Heart left ventricle (tissue), 16 donors: Measurements from ENCODE around the gene GDF2. TPM values are rescaled to one million over a fixed set of nuclear protein-coding genes. Genes with fewer than 3 reads are reported as not detected.

Experiments used
- ATAC-seq, 4 donors: fragments of 200-7000 bp; cut with Tn5 transposase; one replicate each; pipeline ENCODE4 v1.9.1; 2020 to 2022; ENCODE audit warnings: moderate library complexity in 4 of 4, mild to moderate bottlenecking in 3 of 4, moderate number of reproducible peaks in 1 of 4
- DNase-seq, 5 donors: peaks; one replicate each; pipeline ENCODE4 v3.0.0-alpha.2; 2020
- H3K27ac ChIP-seq, 12 donors: fragments of 200-600 bp; sonication (generic) in 4 of 12; one replicate each; pipeline versions ENCODE4 v1.5.0 to v1.8.0; 2016 to 2022; ENCODE audit warnings: mild to moderate bottlenecking in 2 of 12
- H3K27me3 ChIP-seq, 9 donors: fragments of 200-600 bp; sonication (generic) in 2 of 9; one replicate each; pipeline versions ENCODE4 v1.5.1 to v1.8.0; 2016 to 2022; ENCODE audit warnings: mild to moderate bottlenecking in 3 of 9
- H3K36me3 ChIP-seq, 9 donors: fragments of 200-600 bp; sonication (generic) in 2 of 9; one replicate each; pipeline versions ENCODE4 v1.5.0 to v1.8.0; 2018 to 2022; ENCODE audit warnings: mild to moderate bottlenecking in 2 of 9
- H3K4me1 ChIP-seq, 12 donors: fragments of 200-600 bp; sonication (generic) in 4 of 12; one replicate each; pipeline versions ENCODE4 v1.5.0 to v1.8.0; 2016 to 2022; ENCODE audit warnings: mild to moderate bottlenecking in 3 of 12
- H3K4me3 ChIP-seq, 12 donors: fragments of 200-600 bp; sonication (generic) in 4 of 12; one replicate each; pipeline versions ENCODE4 v1.5.0 to v1.8.0; 2017 to 2022; ENCODE audit warnings: mild to moderate bottlenecking in 9 of 12, moderate library complexity in 4 of 12
- H3K9me3 ChIP-seq, 12 donors: fragments of 200-600 bp; sonication (generic) in 4 of 12; one replicate each; pipeline versions ENCODE4 v1.5.0 to v1.8.0; 2016 to 2022; ENCODE audit warnings: mild to moderate bottlenecking in 1 of 12
- POLR2A ChIP-seq, 2 donors: fragments of 450-650 bp; IDR thresholded peaks; one replicate each; pipeline ENCODE4 v1.6.1; 2017; ENCODE audit warnings: antibody characterized with exemption in 2 of 2, mild to moderate bottlenecking in 2 of 2, moderate library complexity in 2 of 2
- WGBS, 4 donors: extraction: QIAGEN DNeasy Blood & Tissue Kit in 2 of 4; methylation state at CpG; one replicate each; pipeline versions ENCODE4 v1.1.5 to v1.1.7; 2013 to 2018; 5-methylcytosine and 5-hydroxymethylcytosine counted together
- intact Hi-C, 10 donors: fragments of 100-400 bp; cut with DNase I; formaldehyde crosslinking; loops; one replicate each; pipeline versions ENCODE4 v1.11.1 to v1.14.2; 2022
- polyA plus RNA-seq, 2 donors: library from polyadenylated mRNA; stranded (reverse); fragments of 200-250 nt; gene quantifications; one replicate each; pipeline ENCODE4 v1.2.3, GENCODE V29; 2013
- total RNA-seq, 9 donors: library from RNA; depleted of rRNA in 2 of 9; stranded (reverse); fragments of >200 nt in 2 of 9; fragmentation: NEBNext Ultra II Directional in 3 of 9; extraction: Animal tissue kit (Norgen Biotek cat#: 25700) in 3 of 9; gene quantifications; one replicate each; pipeline versions ENCODE4 v1.1.0 to v1.2.4, GENCODE V29; 2016 to 2023
- TF ChIP-seq, protein P1 (sequence below), 12 donors: fragments of 200-600 bp; sonication (generic) in 4 of 12; IDR thresholded peaks; one replicate each; pipeline versions ENCODE4 v1.5.0 to v1.8.0; 2018 to 2022; ENCODE audit warnings: antibody characterized with exemption in 12 of 12, mild to moderate bottlenecking in 5 of 12
- donor health status: ischemic (EF 13 %, LVEDD 7.1; RV severe dilation, severe dysfunction).
- donor health status: healthy with polysubstance abuse.
- donor health status: DM: no; HTN: yes; CAD: no.
- donor health status: DM: no; HTN: no; CAD: no.
- donor health status: ischemic (EF 25% LVEDD 6.9; RV normal size, moderate dysfunction).
- donor health status: ischemic (EF 25% LVEDD 5.7; RV mildly dilated, moderate dysfunction).
- donor health status: healthy.
- donor health status: DM: yes; HTN: yes; CAD: no.
- donor health status: ischemic (EF 35%, LVEDD 5.7; RV mildly dilated, moderate dysfunction).
- donor health status: nonischemic (EF 11% LVEDD 7.7; RV severe dilation, severe dysfunction).
- donor health status: DM: yes; HTN: yes; CAD: no.
- donor health status: PGD.
- donor health status: ischemic (EF 29% LVEDD 5.4; RV normal size, mild dysfunction).
- donor health status: nonischemic (EF 23%, LVEDD 6.1; RV moderate dilation, normal function).

The GDF2 gene
- total and polyA plus RNA-seq, 11 donors = not detected

DNA sequence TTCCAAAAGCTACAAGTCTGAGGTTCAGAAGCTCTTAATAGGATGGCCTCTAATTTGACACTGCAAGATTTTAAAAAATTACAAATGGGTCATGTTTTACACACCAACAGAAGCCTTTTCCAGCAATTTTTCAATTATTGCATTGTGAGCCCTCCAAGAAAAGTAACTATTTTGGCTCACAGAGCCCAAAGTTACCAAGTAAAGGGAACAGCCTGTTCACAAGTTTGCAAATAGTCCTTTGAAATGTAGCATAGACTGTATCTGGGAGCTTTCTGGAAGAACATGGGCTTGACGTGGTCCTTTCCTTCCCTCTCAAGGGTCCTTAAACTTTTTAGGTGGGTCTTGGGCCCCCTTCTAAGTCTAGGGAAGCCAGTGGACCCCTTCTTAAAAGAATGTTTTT, 23.5 kb upstream of the GDF2 start:
- peaks cover 0 to 39% (median 17%) of the 10 kb centered on the region in 9 donors for H3K27me3 ChIP-seq

DNA sequence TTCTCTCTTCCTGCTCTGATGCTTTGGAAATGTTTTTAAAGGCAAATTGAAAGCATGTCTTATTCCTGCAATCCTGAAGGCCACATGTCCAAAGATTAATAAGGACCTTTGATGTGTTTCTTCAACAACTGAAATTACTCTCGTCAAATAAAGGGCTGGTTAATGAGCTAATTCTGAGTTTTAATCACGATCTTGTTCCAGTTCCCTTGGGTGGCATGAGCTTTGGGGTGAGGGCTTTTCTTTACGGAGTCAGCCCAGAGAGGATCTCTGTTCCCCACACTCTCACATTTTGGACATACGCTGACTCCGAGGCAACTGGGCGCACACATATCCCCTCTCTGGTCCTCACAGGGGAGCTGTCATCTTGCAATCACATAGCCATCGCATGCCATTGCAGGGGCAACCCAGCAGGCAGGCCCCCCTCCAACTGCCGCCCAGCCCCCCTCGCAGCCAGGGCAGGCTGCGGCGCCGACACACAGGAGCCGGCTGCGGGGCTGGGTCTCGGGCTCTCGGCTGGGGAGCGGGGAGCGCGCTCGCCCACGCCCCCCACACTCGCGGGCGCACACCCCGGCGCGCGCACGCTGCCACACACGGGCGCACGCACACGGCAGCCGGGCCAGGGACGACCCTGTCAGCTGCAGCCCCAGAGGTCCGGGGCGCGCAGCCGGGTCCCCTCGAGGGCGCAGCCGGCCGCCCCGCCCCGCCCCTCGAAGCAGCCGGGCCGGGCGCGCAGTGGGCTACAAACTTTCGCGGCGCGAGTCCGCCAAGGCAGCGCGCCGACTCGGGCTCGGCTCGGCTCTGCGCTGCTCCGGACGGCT, 22.4 kb upstream of the GDF2 start, which contains the start of gene GDF10:
TSS of gene GDF10 (plus strand) at position 587 of the 818 bp plus-strand sequence. CDS start 455 bp downstream, outside the sequence.
- WGBS, 4 donors = 7 to 35% (median 20%) methylated on average over 7 to 64 of the region's 64 CpGs
- Histone ChIP-seq H3K4me3 (peak within 1 kb of the TSS; percentile 26 to 65 (median 50)), H3K27me3 (peaks cover 0 to 39% (median 17%) of the 10 kb centered on the region in 9 donors), H3K9me3 (no peaks in the 10 kb centered on the region), H3K4me1 (peaks cover 0 to 13% (median 5%) of the 10 kb centered on the region in 12 donors), H3K36me3 (no peaks in the 10 kb centered on the region), H3K27ac (peak within 1 kb of the TSS in 2 of 12 donors; percentile 28 to 42)
- peak in 3 of 4 donors; percentile 14 to 46 (median 34) for ATAC-seq
- TF ChIP-seq, protein P1, sequence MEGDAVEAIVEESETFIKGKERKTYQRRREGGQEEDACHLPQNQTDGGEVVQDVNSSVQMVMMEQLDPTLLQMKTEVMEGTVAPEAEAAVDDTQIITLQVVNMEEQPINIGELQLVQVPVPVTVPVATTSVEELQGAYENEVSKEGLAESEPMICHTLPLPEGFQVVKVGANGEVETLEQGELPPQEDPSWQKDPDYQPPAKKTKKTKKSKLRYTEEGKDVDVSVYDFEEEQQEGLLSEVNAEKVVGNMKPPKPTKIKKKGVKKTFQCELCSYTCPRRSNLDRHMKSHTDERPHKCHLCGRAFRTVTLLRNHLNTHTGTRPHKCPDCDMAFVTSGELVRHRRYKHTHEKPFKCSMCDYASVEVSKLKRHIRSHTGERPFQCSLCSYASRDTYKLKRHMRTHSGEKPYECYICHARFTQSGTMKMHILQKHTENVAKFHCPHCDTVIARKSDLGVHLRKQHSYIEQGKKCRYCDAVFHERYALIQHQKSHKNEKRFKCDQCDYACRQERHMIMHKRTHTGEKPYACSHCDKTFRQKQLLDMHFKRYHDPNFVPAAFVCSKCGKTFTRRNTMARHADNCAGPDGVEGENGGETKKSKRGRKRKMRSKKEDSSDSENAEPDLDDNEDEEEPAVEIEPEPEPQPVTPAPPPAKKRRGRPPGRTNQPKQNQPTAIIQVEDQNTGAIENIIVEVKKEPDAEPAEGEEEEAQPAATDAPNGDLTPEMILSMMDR (IDR thresholded peaks at IDR 0.05) = no peak
- TF ChIP-seq POLR2A (IDR thresholded peaks at IDR 0.05) = no peak
- intact Hi-C loops = no loop called here
- no peak for DNase-seq

More for the DNA sequence above, 23.5 kb upstream of the GDF2 start:
- WGBS, 4 donors = 64 to 72% (median 67%) methylated on average over 1 of the region's 1 CpG
- DNase-seq (no peak), ATAC-seq (no peak)
- no peak overlapping the region for H3K4me3 ChIP-seq
- TF ChIP-seq POLR2A (IDR thresholded peaks at IDR 0.05) = no peak
- TF ChIP-seq, protein P1 (IDR thresholded peaks at IDR 0.05) = no peak
- no peaks in the 10 kb centered on the region for H3K36me3 ChIP-seq
- H3K27ac ChIP-seq = peak overlapping the region in 1 of 12 donors; percentile 12
- intact Hi-C loops = no loop called here
- H3K4me1 ChIP-seq = peaks cover 0 to 13% (median 5%) of the 10 kb centered on the region in 12 donors
- H3K9me3 ChIP-seq = no peaks in the 10 kb centered on the region

DNA sequence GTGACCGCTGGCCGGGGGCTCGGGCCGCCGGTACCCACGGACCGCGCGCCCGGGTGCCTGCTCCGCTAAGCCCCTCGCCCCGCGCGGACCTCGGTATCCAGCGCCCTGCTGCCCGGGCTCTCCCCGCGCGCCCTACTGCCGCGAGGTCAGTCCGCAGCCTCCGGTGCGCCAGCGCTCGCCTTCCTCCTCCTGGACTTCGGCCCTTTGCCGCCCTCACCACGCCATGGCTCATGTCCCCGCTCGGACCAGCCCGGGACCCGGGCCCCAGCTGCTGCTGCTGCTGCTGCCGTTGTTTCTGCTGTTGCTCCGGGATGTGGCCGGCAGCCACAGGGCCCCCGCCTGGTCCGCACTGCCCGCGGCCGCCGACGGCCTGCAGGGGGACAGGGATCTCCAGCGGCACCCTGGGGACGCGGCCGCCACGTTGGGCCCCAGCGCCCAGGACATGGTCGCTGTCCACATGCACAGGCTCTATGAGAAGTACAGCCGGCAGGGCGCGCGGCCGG, 21.8 kb upstream of the GDF2 start:
- Histone ChIP-seq H3K4me1 (peaks cover 0 to 13% (median 5%) of the 10 kb centered on the region in 12 donors), H3K27ac (peak overlapping the region in 1 of 12 donors; percentile 42), H3K36me3 (no peaks in the 10 kb centered on the region), H3K9me3 (no peaks in the 10 kb centered on the region), H3K27me3 (peaks cover 0 to 39% (median 17%) of the 10 kb centered on the region in 9 donors), H3K4me3 (peak overlapping the region; percentile 26 to 65 (median 50))
- 3 to 11% (median 3%) methylated on average over 17 to 57 of the region's 57 CpGs for WGBS, 4 donors
- intact Hi-C loops = no loop called here
- TF ChIP-seq, protein P1 (IDR thresholded peaks at IDR 0.05) = peak in 4 of 12 donors; percentile 13 to 24 (median 16)
- TF ChIP-seq POLR2A (IDR thresholded peaks at IDR 0.05) = no peak
- DNase-seq (no peak), ATAC-seq (peak in 2 of 4 donors; percentile 45 to 63)

DNA sequence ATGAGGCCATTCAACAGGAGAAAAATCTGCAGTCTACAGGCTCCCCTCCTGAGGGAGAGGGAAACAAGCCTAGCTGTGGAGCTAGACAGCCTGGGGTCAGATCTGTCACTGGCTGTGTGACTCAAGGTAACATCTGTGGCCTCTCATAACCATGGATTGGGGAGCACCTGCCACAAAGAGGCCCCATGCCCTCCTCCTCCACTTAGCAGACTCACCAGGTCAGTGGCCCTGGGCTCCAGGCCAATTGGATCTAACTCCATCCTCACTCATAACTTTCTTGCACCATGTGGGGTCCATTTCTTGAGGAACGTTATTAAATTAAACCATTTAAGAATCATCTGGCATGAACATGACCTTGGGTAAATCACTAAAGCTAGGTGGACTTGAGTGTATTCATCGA, 20.4 kb upstream of the GDF2 start:
- ATAC-seq (no peak), DNase-seq (no peak)
- no peaks in the 10 kb centered on the region for H3K36me3 ChIP-seq
- H3K27ac ChIP-seq = no peak overlapping the region
- intact Hi-C loops = no loop called here
- WGBS, 4 donors = 78 to 90% (median 79%) methylated on average over 2 of the region's 2 CpGs
- no peak for TF ChIP-seq POLR2A (IDR thresholded peaks at IDR 0.05)
- TF ChIP-seq, protein P1 (IDR thresholded peaks at IDR 0.05) = no peak
- no peaks in the 10 kb centered on the region for H3K9me3 ChIP-seq
- peaks cover 0 to 39% (median 17%) of the 10 kb centered on the region in 9 donors for H3K27me3 ChIP-seq
- peaks cover 0 to 13% (median 5%) of the 10 kb centered on the region in 12 donors for H3K4me1 ChIP-seq
- peak overlapping the region in 2 of 12 donors; percentile 56 to 65 for H3K4me3 ChIP-seq
